ENCODE data around the gene RBBP6. TPM values are rescaled to one million over a fixed set of nuclear protein-coding genes. Genes with fewer than 3 reads are reported as not detected.

RBBP6 gene
- total RNA-seq, 2 donors from 2014 or later, result 42.2 to 104 TPM

GRCh38 chr16:24577167-24577566 is 37.8 kb downstream of the RBBP6 start:
- no peak overlapping the region for H3K4me3 ChIP-seq
- ATAC-seq (ENCODE audit: insufficient number of reproducible peaks, low FRiP score, low read depth), result no peak
- H3K4me1 ChIP-seq (ENCODE audit: control insufficient read depth in 1 of 2, low read depth in 2 of 2), result no peaks in the 10 kb centered on the region
- TF ChIP-seq, protein P1, sequence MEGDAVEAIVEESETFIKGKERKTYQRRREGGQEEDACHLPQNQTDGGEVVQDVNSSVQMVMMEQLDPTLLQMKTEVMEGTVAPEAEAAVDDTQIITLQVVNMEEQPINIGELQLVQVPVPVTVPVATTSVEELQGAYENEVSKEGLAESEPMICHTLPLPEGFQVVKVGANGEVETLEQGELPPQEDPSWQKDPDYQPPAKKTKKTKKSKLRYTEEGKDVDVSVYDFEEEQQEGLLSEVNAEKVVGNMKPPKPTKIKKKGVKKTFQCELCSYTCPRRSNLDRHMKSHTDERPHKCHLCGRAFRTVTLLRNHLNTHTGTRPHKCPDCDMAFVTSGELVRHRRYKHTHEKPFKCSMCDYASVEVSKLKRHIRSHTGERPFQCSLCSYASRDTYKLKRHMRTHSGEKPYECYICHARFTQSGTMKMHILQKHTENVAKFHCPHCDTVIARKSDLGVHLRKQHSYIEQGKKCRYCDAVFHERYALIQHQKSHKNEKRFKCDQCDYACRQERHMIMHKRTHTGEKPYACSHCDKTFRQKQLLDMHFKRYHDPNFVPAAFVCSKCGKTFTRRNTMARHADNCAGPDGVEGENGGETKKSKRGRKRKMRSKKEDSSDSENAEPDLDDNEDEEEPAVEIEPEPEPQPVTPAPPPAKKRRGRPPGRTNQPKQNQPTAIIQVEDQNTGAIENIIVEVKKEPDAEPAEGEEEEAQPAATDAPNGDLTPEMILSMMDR (IDR thresholded peaks at IDR 0.05), result no peak
- H3K27me3 ChIP-seq (replicated peaks; ENCODE audit: insufficient read depth), result no peaks in the 10 kb centered on the region
- DNase-seq (ENCODE audit: low spot score), result no peak
- H3K27ac ChIP-seq, result no peak overlapping the region
- no peaks in the 10 kb centered on the region for H3K9me3 ChIP-seq
- H3K36me3 ChIP-seq, result no peaks in the 10 kb centered on the region

GRCh38 chr16:24580665-24581064 is 41.3 kb downstream of the RBBP6 start:
- Histone ChIP-seq H3K27ac (no peak overlapping the region), H3K9me3 (no peaks in the 10 kb centered on the region), H3K4me3 (no peak overlapping the region), H3K4me1 (ENCODE audit: control insufficient read depth in 1 of 2, low read depth in 2 of 2) (no peaks in the 10 kb centered on the region), H3K36me3 (no peaks in the 10 kb centered on the region), H3K27me3 (replicated peaks; ENCODE audit: insufficient read depth) (no peaks in the 10 kb centered on the region)
- DNase-seq (ENCODE audit: low spot score) (no peak), ATAC-seq (ENCODE audit: insufficient number of reproducible peaks, low FRiP score, low read depth) (no peak)
- TF ChIP-seq, protein P1 (IDR thresholded peaks at IDR 0.05), result peak; percentile 43

GRCh38 chr16:24583494-24583893 is 44.1 kb downstream of the RBBP6 start:
- no peaks in the 10 kb centered on the region for H3K4me1 ChIP-seq (ENCODE audit: control insufficient read depth in 1 of 2, low read depth in 2 of 2)
- no peaks in the 10 kb centered on the region for H3K27me3 ChIP-seq (replicated peaks; ENCODE audit: insufficient read depth)
- no peak overlapping the region for H3K4me3 ChIP-seq
- ATAC-seq (ENCODE audit: insufficient number of reproducible peaks, low FRiP score, low read depth), result no peak
- TF ChIP-seq, protein P1 (IDR thresholded peaks at IDR 0.05), result no peak
- H3K27ac ChIP-seq, result no peak overlapping the region
- H3K36me3 ChIP-seq, result no peaks in the 10 kb centered on the region
- no peaks in the 10 kb centered on the region for H3K9me3 ChIP-seq
- DNase-seq (ENCODE audit: low spot score), result no peak

DNA sequence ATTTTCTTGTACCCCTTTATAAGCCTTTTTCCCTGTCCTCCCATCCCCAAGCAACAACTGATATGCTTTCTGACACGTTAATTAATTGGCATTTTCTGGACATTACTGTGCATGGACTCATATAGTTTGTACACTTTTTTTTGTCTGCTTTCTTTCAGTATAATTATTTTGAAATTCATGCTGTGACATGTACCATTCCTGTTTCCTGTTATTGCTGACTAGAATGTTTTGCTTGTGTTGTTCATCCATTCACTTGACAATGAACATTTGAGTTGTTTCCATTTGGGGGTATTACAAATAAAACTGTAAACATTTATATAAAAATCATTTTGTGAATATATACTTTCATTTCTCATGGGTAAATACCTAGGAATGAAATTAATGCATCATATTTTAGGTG is 50.6 kb downstream of the RBBP6 start:
- Histone ChIP-seq H3K36me3 (no peaks in the 10 kb centered on the region), H3K4me3 (no peak overlapping the region), H3K9me3 (no peaks in the 10 kb centered on the region), H3K27ac (no peak overlapping the region), H3K27me3 (replicated peaks; ENCODE audit: insufficient read depth) (no peaks in the 10 kb centered on the region), H3K4me1 (ENCODE audit: control insufficient read depth in 1 of 2, low read depth in 2 of 2) (no peaks in the 10 kb centered on the region)
- DNase-seq (ENCODE audit: low spot score) (no peak), ATAC-seq (ENCODE audit: insufficient number of reproducible peaks, low FRiP score, low read depth) (no peak)
- TF ChIP-seq, protein P1 (IDR thresholded peaks at IDR 0.05), result no peak

- TF ChIP-seq, protein P1 (IDR thresholded peaks at IDR 0.05), result no peak
- Histone ChIP-seq H3K27ac (no peak overlapping the region), H3K36me3 (no peaks in the 10 kb centered on the region), H3K4me3 (no peak overlapping the region), H3K9me3 (no peaks in the 10 kb centered on the region), H3K4me1 (ENCODE audit: control insufficient read depth in 1 of 2, low read depth in 2 of 2) (no peaks in the 10 kb centered on the region), H3K27me3 (replicated peaks; ENCODE audit: insufficient read depth) (no peaks in the 10 kb centered on the region)
- DNase-seq (ENCODE audit: low spot score) (no peak), ATAC-seq (ENCODE audit: insufficient number of reproducible peaks, low FRiP score, low read depth) (no peak)
These were observed 59.5 kb downstream of the RBBP6 start for GRCh38 chr16:24598777-24599437.

Measured in thoracic aorta (tissue), 2 donors.